ENCODE results near the gene GSN. TPM values are rescaled to one million over a fixed set of nuclear protein-coding genes. Genes with fewer than 3 reads are reported as not detected.
A peak's percentile ranks its signal among the peaks of the same experiment; 100 is the strongest.

GSN gene
- total and polyA plus RNA-seq, 11 donors = 379 to 2,088 (median 689) TPM

GRCh38 chr9:121296213-121297127 lies 28.5 kb downstream of the GSN start:
- Histone ChIP-seq H3K27ac (peak overlapping the region; percentile 89 to 98 (median 94)), H3K4me1 (peaks cover 25 to 93% (median 79%) of the 10 kb centered on the region in 12 donors), H3K36me3 (peaks cover 0 to 10% (median 4%) of the 10 kb centered on the region in 9 donors), H3K4me3 (no peak overlapping the region), H3K27me3 (no peaks in the 10 kb centered on the region), H3K9me3 (no peaks in the 10 kb centered on the region)
- 79 to 95% (median 88%) methylated on average over 4 to 7 of the region's 7 CpGs for WGBS, 4 donors
- TF ChIP-seq, protein P1, sequence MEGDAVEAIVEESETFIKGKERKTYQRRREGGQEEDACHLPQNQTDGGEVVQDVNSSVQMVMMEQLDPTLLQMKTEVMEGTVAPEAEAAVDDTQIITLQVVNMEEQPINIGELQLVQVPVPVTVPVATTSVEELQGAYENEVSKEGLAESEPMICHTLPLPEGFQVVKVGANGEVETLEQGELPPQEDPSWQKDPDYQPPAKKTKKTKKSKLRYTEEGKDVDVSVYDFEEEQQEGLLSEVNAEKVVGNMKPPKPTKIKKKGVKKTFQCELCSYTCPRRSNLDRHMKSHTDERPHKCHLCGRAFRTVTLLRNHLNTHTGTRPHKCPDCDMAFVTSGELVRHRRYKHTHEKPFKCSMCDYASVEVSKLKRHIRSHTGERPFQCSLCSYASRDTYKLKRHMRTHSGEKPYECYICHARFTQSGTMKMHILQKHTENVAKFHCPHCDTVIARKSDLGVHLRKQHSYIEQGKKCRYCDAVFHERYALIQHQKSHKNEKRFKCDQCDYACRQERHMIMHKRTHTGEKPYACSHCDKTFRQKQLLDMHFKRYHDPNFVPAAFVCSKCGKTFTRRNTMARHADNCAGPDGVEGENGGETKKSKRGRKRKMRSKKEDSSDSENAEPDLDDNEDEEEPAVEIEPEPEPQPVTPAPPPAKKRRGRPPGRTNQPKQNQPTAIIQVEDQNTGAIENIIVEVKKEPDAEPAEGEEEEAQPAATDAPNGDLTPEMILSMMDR (IDR thresholded peaks at IDR 0.05) = no peak
- no peak for TF ChIP-seq POLR2A (IDR thresholded peaks at IDR 0.05)
- ATAC-seq (no peak), DNase-seq (no peak)
- intact Hi-C loops (cut with DNase I) = no loop called here

- DNase-seq = no peak
- intact Hi-C loops (cut with DNase I) = no loop called here
Measured at GRCh38 chr9:121297389-121297788, 29.4 kb downstream of the GSN start.

DNA sequence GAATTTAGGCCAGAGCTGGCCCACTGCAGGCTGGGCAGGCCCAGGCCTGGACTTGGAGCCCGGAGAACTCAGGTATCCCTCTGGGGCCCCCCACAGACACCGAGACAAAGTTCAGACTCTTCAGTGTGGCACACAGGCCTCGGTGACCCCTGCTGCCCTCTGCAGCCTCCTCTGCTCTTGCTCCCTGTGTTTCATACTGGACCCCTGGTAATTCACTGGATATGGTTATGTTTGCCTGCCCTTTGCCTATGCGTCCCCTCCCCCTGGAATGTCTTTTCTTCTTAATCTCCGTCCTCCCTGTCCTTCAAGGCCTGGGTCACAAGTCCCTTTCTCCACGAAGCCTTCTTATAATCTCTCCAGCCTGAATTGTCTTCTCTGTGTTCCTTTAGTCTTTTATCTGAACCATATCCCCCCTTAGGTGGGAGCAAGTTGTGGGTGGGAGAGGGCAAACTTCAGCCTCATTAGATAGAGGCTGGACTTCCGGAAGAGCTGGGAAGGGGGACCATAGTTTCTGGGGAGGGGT lies 30.1 kb downstream of the GSN start:
- H3K27me3 ChIP-seq = no peaks in the 10 kb centered on the region
- intact Hi-C loops (cut with DNase I) = loop anchor here in 2 of 10 donors (2.0 kb wide), 2 partner anchors 13 to 17 kb away; no protein-coding TSS in a partner anchor
- no peak for TF ChIP-seq POLR2A (IDR thresholded peaks at IDR 0.05)
- TF ChIP-seq, protein P1 (IDR thresholded peaks at IDR 0.05) = no peak
- DNase-seq = no peak
- H3K4me3 ChIP-seq = peak overlapping the region in 1 of 12 donors; percentile 93
- peaks cover 25 to 95% (median 85%) of the 10 kb centered on the region in 12 donors for H3K4me1 ChIP-seq
- H3K9me3 ChIP-seq = no peaks in the 10 kb centered on the region
- H3K36me3 ChIP-seq = peaks cover 0 to 24% (median 17%) of the 10 kb centered on the region in 9 donors
- peak overlapping the region; percentile 86 to 98 (median 94) for H3K27ac ChIP-seq
- no peak for ATAC-seq
- 38 to 60% (median 48%) methylated on average over 6 to 7 of the region's 7 CpGs for WGBS, 4 donors

More at GRCh38 chr9:121297389-121297788, 29.4 kb downstream of the GSN start:
- 49 to 62% (median 55%) methylated on average over 4 of the region's 4 CpGs for WGBS, 4 donors
- H3K27ac ChIP-seq = peak overlapping the region; percentile 86 to 98 (median 94)
- no peak overlapping the region for H3K4me3 ChIP-seq
- no peaks in the 10 kb centered on the region for H3K27me3 ChIP-seq
- no peak for TF ChIP-seq POLR2A (IDR thresholded peaks at IDR 0.05)
- TF ChIP-seq, protein P1 (IDR thresholded peaks at IDR 0.05) = no peak
- peaks cover 0 to 17% (median 12%) of the 10 kb centered on the region in 9 donors for H3K36me3 ChIP-seq
- peaks cover 25 to 95% (median 84%) of the 10 kb centered on the region in 12 donors for H3K4me1 ChIP-seq
- H3K9me3 ChIP-seq = no peaks in the 10 kb centered on the region
- ATAC-seq = no peak

All from heart left ventricle (tissue), 16 donors.